Liver (tissue), 9 donors: Measurements from ENCODE around the gene ANGPT4. TPM values are rescaled to one million over a fixed set of nuclear protein-coding genes. Genes with fewer than 3 reads are reported as not detected.

Source experiments
- DNase-seq: peaks from one replicate; pipeline ENCODE4 v3.0.0-alpha.2; 2017; ENCODE audit warnings: low spot score
- H3K27ac ChIP-seq, 2 donors: one replicate each; pipeline ENCODE4 v1.7.0; 2013; ENCODE audit warnings: inconsistent platforms in 2 of 2, low read length in 2 of 2, control low read depth in 1 of 2, low read depth in 1 of 2, mild to moderate bottlenecking in 1 of 2
- H3K27me3 ChIP-seq, 4 donors: one replicate each; pipeline versions ENCODE4 v1.6.1 to v1.7.0; 2013; ENCODE audit warnings: low read length in 3 of 4, inconsistent platforms in 1 of 4, mild to moderate bottlenecking in 1 of 4, moderate library complexity in 1 of 4; ENCODE audit not compliant: control insufficient read depth in 4 of 4, insufficient read depth in 4 of 4
- H3K36me3 ChIP-seq, 4 donors: one replicate each; pipeline versions ENCODE4 v1.6.1 to v1.7.0; 2013; ENCODE audit warnings: low read length in 3 of 4, mild to moderate bottlenecking in 3 of 4, low read depth in 1 of 4, moderate library complexity in 1 of 4; ENCODE audit not compliant: control insufficient read depth in 4 of 4, insufficient read depth in 3 of 4
- H3K4me1 ChIP-seq, 4 donors: one replicate each; pipeline versions ENCODE4 v1.6.1 to v1.7.0; 2013; ENCODE audit warnings: low read length in 3 of 4, mild to moderate bottlenecking in 3 of 4, moderate library complexity in 1 of 4; ENCODE audit not compliant: control insufficient read depth in 4 of 4, insufficient read depth in 4 of 4
- H3K4me3 ChIP-seq, 3 donors: one replicate each; pipeline versions ENCODE4 v1.6.1 to v1.7.0; 2013; ENCODE audit warnings: low read length in 3 of 3, control low read depth in 1 of 3, low read depth in 1 of 3, mild to moderate bottlenecking in 1 of 3
- H3K9ac ChIP-seq, 2 donors: one replicate each; pipeline ENCODE4 v1.7.0; 2013; ENCODE audit warnings: low read length in 2 of 2, mild to moderate bottlenecking in 2 of 2, moderate library complexity in 2 of 2, control low read depth in 1 of 2, low read depth in 1 of 2
- H3K9me3 ChIP-seq, 4 donors: one replicate each; pipeline versions ENCODE4 v1.6.1 to v1.7.0; 2013; ENCODE audit warnings: low read length in 3 of 4; ENCODE audit not compliant: control insufficient read depth in 4 of 4
- EGR1 ChIP-seq, 2 donors: IDR thresholded peaks; 2 replicates each; pipeline ENCODE4 v1.6.1; 2016 to 2018; ENCODE audit warnings: antibody characterized with exemption in 2 of 2, low read depth in 2 of 2
- FOXA1 ChIP-seq: IDR thresholded peaks from 2 replicates; pipeline ENCODE4 v1.6.1; 2016; ENCODE audit warnings: antibody characterized with exemption
- FOXA2 ChIP-seq: IDR thresholded peaks from 2 replicates; pipeline ENCODE4 v1.6.1; 2016; ENCODE audit warnings: antibody characterized with exemption
- NR2F2 ChIP-seq: IDR thresholded peaks from 2 replicates; pipeline ENCODE4 v1.6.1; 2016; ENCODE audit warnings: antibody characterized with exemption
- RAD21 ChIP-seq, 2 donors: IDR thresholded peaks; 2 replicates each; pipeline ENCODE4 v1.6.1; 2016; ENCODE audit warnings: antibody characterized with exemption in 2 of 2, mild to moderate bottlenecking in 2 of 2
- RXRA ChIP-seq, 2 donors: IDR thresholded peaks; 2 replicates each; pipeline ENCODE4 v1.6.1; 2017 to 2018; ENCODE audit warnings: antibody characterized with exemption in 2 of 2, mild to moderate bottlenecking in 1 of 2
- SP1 ChIP-seq: IDR thresholded peaks from 2 replicates; pipeline ENCODE4 v1.6.1; 2018; ENCODE audit warnings: antibody characterized with exemption, mild to moderate bottlenecking
- TAF1 ChIP-seq: conservative IDR thresholded peaks from 2 replicates; pipeline ENCODE4 v1.6.1; 2016; ENCODE audit warnings: antibody characterized with exemption, mild to moderate bottlenecking
- YY1 ChIP-seq: IDR thresholded peaks from 2 replicates; pipeline ENCODE4 v1.6.1; 2016; ENCODE audit warnings: antibody characterized with exemption, mild to moderate bottlenecking
- WGBS: extraction: QIAGEN DNeasy Blood & Tissue Kit; methylation state at CpG from one replicate; pipeline ENCODE4 v1.1.7; 2013; 5-methylcytosine and 5-hydroxymethylcytosine counted together
- polyA plus RNA-seq, 2 donors: library from polyadenylated mRNA; stranded (reverse) in 1 of 2; unstranded in 1 of 2; fragments of 200-250 nt in 1 of 2; fragments of >200 nt in 1 of 2; fragmentation: Nextera tagmentation in 1 of 2; extraction: Ambion mirVana in 1 of 2; gene quantifications; one replicate each; pipeline versions ENCODE4 v1.2.1 to v1.2.3, GENCODE V29; 2013 to 2015
- total RNA-seq, 2 donors: library from RNA; depleted of rRNA; stranded (reverse); fragments of >200 nt; gene quantifications; one replicate each; pipeline ENCODE4 v1.2.3, GENCODE V29; 2014
- TF ChIP-seq, protein P1 (sequence below): fragments of 150-350 bp; IDR thresholded peaks from 2 replicates; pipeline ENCODE4 v1.5.1; 2017; ENCODE audit warnings: improper control_type of control experiment, low read depth, low read length; ENCODE audit not compliant: missing input control
- TF ChIP-seq, protein P2 (sequence below): IDR thresholded peaks from 2 replicates; pipeline ENCODE4 v1.6.1; 2016; ENCODE audit warnings: antibody characterized with exemption
- TF ChIP-seq, protein P3 (sequence below): IDR thresholded peaks from 2 replicates; pipeline ENCODE4 v1.6.1; 2016; ENCODE audit warnings: antibody characterized with exemption
- TF ChIP-seq, protein P4 (sequence below): IDR thresholded peaks from 2 replicates; pipeline ENCODE4 v1.6.1; 2016; ENCODE audit warnings: antibody characterized with exemption
- donor health status: healthy.
- donor health status: healthy.
- donor health status: healthy.
- donor health status: healthy.
- donor health status: healthy.

ANGPT4 gene
- total and polyA plus RNA-seq, 4 donors: 0.05 to 0.13 (median 0.08) TPM

DNA sequence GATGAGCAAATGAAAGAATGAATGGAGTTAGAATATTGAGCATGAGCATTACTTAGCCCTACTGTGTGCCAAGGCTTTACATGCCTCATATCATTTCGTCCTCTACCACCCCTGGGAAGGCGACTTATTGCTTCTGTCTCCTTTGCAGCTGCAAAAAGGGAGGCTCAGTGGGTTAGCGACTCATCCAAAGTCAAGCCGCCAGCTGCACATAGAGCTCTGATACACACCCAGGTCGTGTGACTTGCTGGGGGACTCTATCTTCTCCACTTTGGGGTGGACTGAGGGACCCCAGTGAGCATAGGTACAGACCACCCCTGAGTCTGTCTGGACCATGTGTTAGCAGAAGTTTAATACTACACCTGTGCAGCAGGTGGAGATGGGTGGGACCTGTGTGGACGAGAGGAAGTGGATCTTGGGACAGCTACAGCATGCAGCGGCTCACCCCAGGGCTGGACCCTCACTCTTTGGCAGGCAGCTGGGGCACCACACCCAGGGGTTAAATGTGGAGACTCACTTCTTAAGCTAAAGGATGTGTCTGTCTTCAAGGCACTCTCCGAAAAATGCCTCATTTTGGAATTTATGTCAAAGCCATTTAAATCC is 36.2 kb upstream of the ANGPT4 start (continued):
- TF ChIP-seq, protein P1, sequence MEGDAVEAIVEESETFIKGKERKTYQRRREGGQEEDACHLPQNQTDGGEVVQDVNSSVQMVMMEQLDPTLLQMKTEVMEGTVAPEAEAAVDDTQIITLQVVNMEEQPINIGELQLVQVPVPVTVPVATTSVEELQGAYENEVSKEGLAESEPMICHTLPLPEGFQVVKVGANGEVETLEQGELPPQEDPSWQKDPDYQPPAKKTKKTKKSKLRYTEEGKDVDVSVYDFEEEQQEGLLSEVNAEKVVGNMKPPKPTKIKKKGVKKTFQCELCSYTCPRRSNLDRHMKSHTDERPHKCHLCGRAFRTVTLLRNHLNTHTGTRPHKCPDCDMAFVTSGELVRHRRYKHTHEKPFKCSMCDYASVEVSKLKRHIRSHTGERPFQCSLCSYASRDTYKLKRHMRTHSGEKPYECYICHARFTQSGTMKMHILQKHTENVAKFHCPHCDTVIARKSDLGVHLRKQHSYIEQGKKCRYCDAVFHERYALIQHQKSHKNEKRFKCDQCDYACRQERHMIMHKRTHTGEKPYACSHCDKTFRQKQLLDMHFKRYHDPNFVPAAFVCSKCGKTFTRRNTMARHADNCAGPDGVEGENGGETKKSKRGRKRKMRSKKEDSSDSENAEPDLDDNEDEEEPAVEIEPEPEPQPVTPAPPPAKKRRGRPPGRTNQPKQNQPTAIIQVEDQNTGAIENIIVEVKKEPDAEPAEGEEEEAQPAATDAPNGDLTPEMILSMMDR: no peak
- no peak for TF ChIP-seq FOXA1

GRCh38 chr20:951384-952169 is 35.4 kb upstream of the ANGPT4 start:
- 80% methylated on average over 21 of the region's 21 CpGs for WGBS
- peaks cover 0 to 4% (median 0%) of the 10 kb centered on the region in 4 donors for H3K4me1 ChIP-seq
- no peak overlapping the region for H3K9ac ChIP-seq
- H3K27me3 ChIP-seq: peaks cover 0 to 13% (median 0%) of the 10 kb centered on the region in 4 donors
- TF ChIP-seq FOXA2 (no peak), YY1 (no peak)
- TF ChIP-seq, protein P2, sequence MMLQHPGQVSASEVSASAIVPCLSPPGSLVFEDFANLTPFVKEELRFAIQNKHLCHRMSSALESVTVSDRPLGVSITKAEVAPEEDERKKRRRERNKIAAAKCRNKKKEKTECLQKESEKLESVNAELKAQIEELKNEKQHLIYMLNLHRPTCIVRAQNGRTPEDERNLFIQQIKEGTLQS: no peak
- TF ChIP-seq, protein P3, sequence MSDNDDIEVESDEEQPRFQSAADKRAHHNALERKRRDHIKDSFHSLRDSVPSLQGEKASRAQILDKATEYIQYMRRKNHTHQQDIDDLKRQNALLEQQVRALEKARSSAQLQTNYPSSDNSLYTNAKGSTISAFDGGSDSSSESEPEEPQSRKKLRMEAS: no peak
- H3K4me3 ChIP-seq: no peak overlapping the region
- DNase-seq: no peak
- no peaks in the 10 kb centered on the region for H3K36me3 ChIP-seq
- no peaks in the 10 kb centered on the region for H3K9me3 ChIP-seq
- no peak overlapping the region for H3K27ac ChIP-seq

DNA sequence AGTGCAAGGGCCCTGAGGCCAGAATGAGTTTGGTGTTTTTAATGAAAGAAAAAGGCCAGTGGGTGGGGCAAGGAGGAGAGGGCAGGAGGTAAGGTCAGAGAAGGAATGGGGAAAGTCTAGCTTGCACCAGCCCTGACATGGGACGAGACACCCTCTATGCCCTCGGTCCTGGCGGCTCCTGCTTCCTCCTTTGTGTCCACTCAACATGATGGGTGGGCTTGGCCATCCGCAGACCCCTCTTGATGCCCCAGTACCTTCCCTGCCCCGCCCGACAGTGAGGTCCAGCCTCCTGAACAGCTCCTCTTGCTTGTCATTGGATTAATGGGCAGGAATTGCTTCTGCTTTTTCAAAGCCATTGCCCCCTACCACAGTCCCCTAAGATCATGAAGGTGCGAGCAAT is 33.6 kb upstream of the ANGPT4 start:
- no peak overlapping the region for H3K4me3 ChIP-seq
- TF ChIP-seq EGR1 (IDR thresholded peaks at IDR 0.05; ENCODE audit: low read depth in 2 of 2) (no peak), TAF1 (no peak)
- H3K9me3 ChIP-seq: no peaks in the 10 kb centered on the region
- H3K4me1 ChIP-seq: no peaks in the 10 kb centered on the region
- DNase-seq: no peak
- WGBS: 89% methylated on average over 7 of the region's 7 CpGs
- peaks cover 0 to 5% (median 1%) of the 10 kb centered on the region in 4 donors for H3K27me3 ChIP-seq
- no peak overlapping the region for H3K27ac ChIP-seq
- H3K36me3 ChIP-seq: no peaks in the 10 kb centered on the region
- H3K9ac ChIP-seq: no peak overlapping the region

DNA sequence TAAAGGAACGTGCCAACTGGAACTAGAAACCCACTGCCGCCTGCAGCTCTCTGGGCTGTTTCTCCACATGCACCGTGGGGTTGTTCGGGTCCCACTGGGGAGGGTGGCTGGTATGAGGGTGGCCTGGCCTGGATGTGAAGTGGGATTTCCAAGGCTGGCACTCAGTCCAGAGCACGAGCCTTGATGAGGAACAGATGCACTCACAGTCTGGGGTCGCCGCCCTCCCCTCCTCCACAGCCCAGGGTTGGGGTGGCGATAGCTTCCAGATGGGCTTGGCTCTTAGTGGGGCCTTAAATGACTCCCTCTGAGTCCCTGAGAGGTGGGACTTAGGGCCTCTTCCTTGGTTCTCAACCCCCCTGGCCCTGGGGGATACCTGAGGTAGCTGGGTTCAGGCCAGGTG is 30.7 kb upstream of the ANGPT4 start:
- TF ChIP-seq RXRA (IDR thresholded peaks at IDR 0.05): no peak
- no peak for TF ChIP-seq SP1
- TF ChIP-seq EGR1 (IDR thresholded peaks at IDR 0.05; ENCODE audit: low read depth in 2 of 2): no peak
- TF ChIP-seq, protein P2: no peak
- TF ChIP-seq, protein P1: no peak
- TF ChIP-seq NR2F2: no peak
- TF ChIP-seq RAD21 (IDR thresholded peaks at IDR 0.05): no peak
- TF ChIP-seq, protein P4, sequence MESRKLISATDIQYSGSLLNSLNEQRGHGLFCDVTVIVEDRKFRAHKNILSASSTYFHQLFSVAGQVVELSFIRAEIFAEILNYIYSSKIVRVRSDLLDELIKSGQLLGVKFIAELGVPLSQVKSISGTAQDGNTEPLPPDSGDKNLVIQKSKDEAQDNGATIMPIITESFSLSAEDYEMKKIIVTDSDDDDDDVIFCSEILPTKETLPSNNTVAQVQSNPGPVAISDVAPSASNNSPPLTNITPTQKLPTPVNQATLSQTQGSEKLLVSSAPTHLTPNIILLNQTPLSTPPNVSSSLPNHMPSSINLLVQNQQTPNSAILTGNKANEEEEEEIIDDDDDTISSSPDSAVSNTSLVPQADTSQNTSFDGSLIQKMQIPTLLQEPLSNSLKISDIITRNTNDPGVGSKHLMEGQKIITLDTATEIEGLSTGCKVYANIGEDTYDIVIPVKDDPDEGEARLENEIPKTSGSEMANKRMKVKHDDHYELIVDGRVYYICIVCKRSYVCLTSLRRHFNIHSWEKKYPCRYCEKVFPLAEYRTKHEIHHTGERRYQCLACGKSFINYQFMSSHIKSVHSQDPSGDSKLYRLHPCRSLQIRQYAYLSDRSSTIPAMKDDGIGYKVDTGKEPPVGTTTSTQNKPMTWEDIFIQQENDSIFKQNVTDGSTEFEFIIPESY: no peak
- TF ChIP-seq, protein P3: no peak
- TF ChIP-seq FOXA1: no peak
- Histone ChIP-seq H3K4me1 (no peaks in the 10 kb centered on the region), H3K27me3 (peaks cover 0 to 5% (median 1%) of the 10 kb centered on the region in 4 donors), H3K9me3 (no peaks in the 10 kb centered on the region), H3K27ac (no peak overlapping the region), H3K36me3 (no peaks in the 10 kb centered on the region), H3K9ac (no peak overlapping the region), H3K4me3 (no peak overlapping the region)
- WGBS: 85% methylated on average over 8 of the region's 8 CpGs
- DNase-seq: no peak
